ENCODE data around the gene COL6A2. TPM values are rescaled to one million over a fixed set of nuclear protein-coding genes. Genes with fewer than 3 reads are reported as not detected.
"Not testable (repeated sequence)": the region's sequence is repeated elsewhere in the genome, so short reads cannot be mapped to it uniquely, and the experiment has no call there.

COL6A2 gene
- total RNA-seq, 1 donor = 12.6 TPM

GRCh38 chr21:46173573-46173972 lies 75.7 kb downstream of the COL6A2 start:
- H3K9me3 ChIP-seq (ENCODE audit: low read depth, low read length) = no peaks in the 10 kb centered on the region
- H3K4me3 ChIP-seq (ENCODE audit: low read length) = no peak overlapping the region
- H3K4me1 ChIP-seq (ENCODE audit: insufficient read depth, low read length) = no peaks in the 10 kb centered on the region
- H3K27me3 ChIP-seq (ENCODE audit: insufficient read depth, low read length) = no peaks in the 10 kb centered on the region

GRCh38 chr21:46176443-46177129 lies 78.7 kb downstream of the COL6A2 start:
- H3K4me3 ChIP-seq (ENCODE audit: low read length); H3K9me3 ChIP-seq (ENCODE audit: low read depth, low read length); H3K27me3 ChIP-seq (ENCODE audit: insufficient read depth, low read length); H3K4me1 ChIP-seq (ENCODE audit: insufficient read depth, low read length): not testable (repeated sequence)

GRCh38 chr21:46178961-46179360 lies 81.0 kb downstream of the COL6A2 start:
- Histone ChIP-seq H3K4me3 (ENCODE audit: low read length) (no peak overlapping the region), H3K4me1 (ENCODE audit: insufficient read depth, low read length) (peaks cover 2% of the 10 kb centered on the region), H3K27me3 (ENCODE audit: insufficient read depth, low read length) (no peaks in the 10 kb centered on the region)

More at GRCh38 chr21:46178961-46179360, 81.0 kb downstream of the COL6A2 start:
- H3K9me3 ChIP-seq (ENCODE audit: low read depth, low read length) = no peaks in the 10 kb centered on the region

Other genes starting within 250 kb of the COL6A2 start
- gene COL6A1, start 116.3 kb upstream of the COL6A2 start, total RNA-seq = 1.4 TPM
- gene FTCD, start 57.5 kb downstream of the COL6A2 start, total RNA-seq = 0.10 TPM
- gene SPATC1L, start 86.3 kb downstream of the COL6A2 start, total RNA-seq = 1.7 TPM
- gene LSS, start 130.7 kb downstream of the COL6A2 start, total RNA-seq = 9.6 TPM
- 38.8 TPM for gene MCM3AP, start 187.5 kb downstream of the COL6A2 start, total RNA-seq
- 19.7 TPM for gene YBEY, start 188.2 kb downstream of the COL6A2 start, total RNA-seq
- 1.0 TPM for gene C21orf58, start 225.8 kb downstream of the COL6A2 start, total RNA-seq
- 27.9 TPM for gene PCNT, start 226.0 kb downstream of the COL6A2 start, total RNA-seq